Activated gamma-delta T cell treated with Interleukin-2 at 50 U/mL for 16 hours (primary cell): Measurements from ENCODE around the gene NPHP1.
"Not testable (repeated sequence)": the region's sequence is repeated elsewhere in the genome, so short reads cannot be mapped to it uniquely, and the experiment has no call there.

ENCODE experiments used
- DNase-seq: peaks from one replicate; pipeline ENCODE4 v3.0.0-alpha.2; 2020

Gene NPHP1

GRCh38 chr2:110126086-110126773 lies 78.6 kb downstream of the NPHP1 start:
- DNase-seq = no peak

- DNase-seq = no peak
Observed at GRCh38 chr2:110124939-110125691, 79.7 kb downstream of the NPHP1 start.

GRCh38 chr2:110124038-110124825 lies 80.6 kb downstream of the NPHP1 start:
- DNase-seq = no peak

- no peak for DNase-seq
Observed at GRCh38 chr2:110121592-110121991, 83.2 kb downstream of the NPHP1 start.

- DNase-seq = no peak
Observed at GRCh38 chr2:110121052-110121334, 83.8 kb downstream of the NPHP1 start.

- DNase-seq = no peak
Observed at GRCh38 chr2:110120171-110121051, 84.4 kb downstream of the NPHP1 start.

GRCh38 chr2:110116033-110116710 lies 88.6 kb downstream of the NPHP1 start:
- DNase-seq = no peak

DNA sequence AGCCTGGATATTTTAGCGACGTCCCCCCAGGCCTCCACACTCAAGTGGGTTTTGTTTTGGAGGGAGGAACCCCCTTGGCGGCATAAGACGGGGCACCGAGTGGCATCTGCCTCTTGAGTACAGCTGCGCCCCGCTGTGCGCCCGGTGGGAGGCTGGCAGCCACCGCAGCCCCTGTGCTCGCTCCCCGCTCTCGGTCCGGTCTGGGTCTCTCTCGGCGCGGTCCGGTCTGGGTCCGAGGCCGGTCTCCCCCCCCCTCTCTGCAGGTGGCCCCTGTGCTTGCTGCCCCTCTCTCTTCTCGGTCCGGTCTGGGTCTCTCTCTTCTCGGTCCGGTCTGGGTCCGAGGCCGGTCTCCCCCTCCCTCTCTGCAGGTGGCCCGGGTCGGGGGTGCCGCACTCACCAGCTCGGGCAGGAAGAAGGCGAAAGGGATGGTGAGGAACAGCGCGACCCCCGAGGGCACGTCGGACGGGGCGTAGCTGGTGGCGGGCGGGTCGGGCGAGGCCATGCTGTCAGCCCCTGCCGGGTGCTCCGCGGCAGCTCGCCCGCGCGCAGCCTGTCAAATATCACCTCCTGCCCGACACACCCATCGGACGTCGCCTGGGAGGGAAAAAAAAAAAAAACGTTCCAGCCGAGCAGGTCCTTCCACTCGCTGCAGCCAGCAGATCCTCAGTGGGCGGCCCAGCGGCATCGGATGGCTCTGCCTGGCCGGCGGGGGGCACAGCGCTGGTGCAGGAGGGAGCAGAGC lies 89.4 kb downstream of the NPHP1 start, which contains the start of gene MALL:
Gene MALL, minus strand, starts transcription at position 532 of the 742 bp plus-strand sequence. Its CDS starts 30 bp downstream, at position 502.
- DNase-seq = no peak

- DNase-seq = no peak
Observed at GRCh38 chr2:110114831-110115255, 90.0 kb downstream of the NPHP1 start.

DNA sequence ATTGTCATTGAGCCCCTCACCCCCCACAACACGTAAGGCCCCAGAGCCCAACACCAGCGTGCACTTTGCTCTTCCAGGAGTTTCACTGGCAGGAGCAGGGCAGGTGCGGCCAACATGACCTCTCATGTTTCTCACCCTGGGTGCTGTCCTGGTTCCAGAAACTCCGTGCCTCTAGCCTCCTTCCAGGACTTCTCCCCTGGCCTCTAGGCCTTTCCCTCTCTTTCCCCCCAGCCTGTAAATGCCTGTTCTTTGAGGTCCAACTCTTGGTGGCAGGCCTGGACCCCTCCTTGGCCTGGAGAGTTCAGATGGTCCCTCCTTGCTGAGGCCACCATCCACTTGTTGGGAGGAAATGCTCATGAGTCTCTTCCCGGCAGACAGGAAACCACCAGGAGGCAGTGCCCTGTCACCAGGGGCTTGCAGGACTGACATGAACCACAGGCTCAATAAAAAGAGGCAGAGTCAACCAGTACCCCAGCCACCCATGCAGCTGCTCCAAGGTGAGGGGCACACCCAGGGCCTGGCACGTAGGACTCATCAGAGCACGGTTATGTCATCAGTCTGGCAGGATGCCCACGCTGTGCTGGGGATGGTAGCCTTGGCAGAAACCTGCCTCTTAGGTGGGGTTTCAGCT lies 90.7 kb downstream of the NPHP1 start:
- DNase-seq = no peak

- DNase-seq = not testable (repeated sequence)
Observed at GRCh38 chr2:110108291-110108690, 96.5 kb downstream of the NPHP1 start.

GRCh38 chr2:110107092-110108079 lies 97.4 kb downstream of the NPHP1 start:
- no peak for DNase-seq

GRCh38 chr2:110106642-110107041 lies 98.2 kb downstream of the NPHP1 start:
- no peak for DNase-seq

DNA sequence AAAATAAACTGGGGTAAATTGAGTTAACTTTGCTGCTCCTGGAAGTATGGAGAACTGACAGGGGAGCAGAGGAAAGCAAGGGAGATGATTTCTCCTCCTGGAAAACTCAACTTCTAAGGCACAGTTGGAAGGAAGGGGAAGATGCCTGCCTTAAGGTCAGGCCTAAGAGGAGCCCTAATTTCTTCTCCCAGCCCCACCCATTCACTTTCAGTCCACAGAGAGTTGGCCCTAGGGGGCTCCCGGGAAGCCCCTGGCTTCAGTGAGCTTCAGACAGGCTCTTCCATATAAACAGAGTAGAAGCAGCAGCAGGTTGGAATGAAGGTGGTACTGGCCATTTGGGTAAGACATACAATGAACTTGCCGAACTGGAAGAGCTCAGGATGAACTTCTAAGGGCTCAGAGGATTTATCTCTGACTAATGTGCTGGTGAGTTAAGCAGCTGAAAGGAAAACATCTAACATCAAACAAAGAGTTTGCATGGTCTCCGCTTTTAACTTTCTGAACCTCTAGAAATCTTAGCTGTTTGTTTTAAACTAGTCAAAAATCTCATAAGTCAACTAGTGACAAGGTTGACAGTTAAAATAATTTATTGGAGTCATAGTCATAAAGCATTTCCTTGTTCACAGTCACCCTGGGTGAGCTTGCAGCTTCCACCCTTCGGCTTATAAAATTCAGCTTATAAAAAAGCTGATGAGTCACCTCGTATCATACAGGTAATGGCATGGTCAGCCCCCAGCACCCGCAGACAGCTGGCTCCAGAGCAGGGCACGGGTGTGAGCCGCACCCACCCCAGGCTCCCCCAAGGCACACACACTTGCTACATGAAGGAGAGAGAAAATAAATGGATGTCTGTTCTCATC lies 99.0 kb downstream of the NPHP1 start:
- no peak for DNase-seq

GRCh38 chr2:110105183-110105582 lies 99.6 kb downstream of the NPHP1 start:
- no peak for DNase-seq

DNA sequence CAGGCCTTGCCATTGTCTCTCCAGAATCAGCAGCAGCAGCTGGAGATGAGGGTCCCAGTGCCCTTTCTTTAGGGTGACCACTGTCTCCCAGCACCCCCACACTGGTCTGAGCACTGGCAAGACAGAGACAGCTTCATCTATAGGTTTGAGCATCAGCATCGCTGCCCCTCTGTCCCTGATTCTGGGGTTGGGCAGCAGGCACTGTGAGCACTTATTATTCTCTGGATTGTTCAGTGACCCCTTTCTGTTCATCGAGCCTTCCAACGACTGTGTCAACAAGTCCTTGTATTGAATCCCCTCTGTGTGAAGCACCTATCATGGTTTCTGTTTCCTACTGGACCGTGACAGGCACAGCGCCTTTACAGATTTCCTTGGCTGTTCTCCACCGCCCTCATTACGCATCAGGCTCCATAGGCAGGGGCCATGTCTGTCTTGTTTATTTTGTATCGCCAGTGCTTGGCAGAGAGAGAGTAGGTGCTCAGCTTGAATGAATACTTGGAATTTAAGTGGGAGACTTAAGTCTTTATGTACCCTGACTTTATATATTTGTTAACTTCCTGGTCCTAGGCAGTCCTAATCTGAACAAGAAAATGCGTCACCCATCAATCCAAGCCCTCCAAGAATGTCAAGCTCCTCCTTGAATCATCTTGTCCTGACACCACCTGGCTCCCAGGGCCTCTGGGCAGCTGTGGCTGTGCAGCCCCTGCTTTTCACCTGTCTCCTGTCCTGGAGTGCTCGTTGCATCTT lies 100.6 kb downstream of the NPHP1 start:
- no peak for DNase-seq

DNA sequence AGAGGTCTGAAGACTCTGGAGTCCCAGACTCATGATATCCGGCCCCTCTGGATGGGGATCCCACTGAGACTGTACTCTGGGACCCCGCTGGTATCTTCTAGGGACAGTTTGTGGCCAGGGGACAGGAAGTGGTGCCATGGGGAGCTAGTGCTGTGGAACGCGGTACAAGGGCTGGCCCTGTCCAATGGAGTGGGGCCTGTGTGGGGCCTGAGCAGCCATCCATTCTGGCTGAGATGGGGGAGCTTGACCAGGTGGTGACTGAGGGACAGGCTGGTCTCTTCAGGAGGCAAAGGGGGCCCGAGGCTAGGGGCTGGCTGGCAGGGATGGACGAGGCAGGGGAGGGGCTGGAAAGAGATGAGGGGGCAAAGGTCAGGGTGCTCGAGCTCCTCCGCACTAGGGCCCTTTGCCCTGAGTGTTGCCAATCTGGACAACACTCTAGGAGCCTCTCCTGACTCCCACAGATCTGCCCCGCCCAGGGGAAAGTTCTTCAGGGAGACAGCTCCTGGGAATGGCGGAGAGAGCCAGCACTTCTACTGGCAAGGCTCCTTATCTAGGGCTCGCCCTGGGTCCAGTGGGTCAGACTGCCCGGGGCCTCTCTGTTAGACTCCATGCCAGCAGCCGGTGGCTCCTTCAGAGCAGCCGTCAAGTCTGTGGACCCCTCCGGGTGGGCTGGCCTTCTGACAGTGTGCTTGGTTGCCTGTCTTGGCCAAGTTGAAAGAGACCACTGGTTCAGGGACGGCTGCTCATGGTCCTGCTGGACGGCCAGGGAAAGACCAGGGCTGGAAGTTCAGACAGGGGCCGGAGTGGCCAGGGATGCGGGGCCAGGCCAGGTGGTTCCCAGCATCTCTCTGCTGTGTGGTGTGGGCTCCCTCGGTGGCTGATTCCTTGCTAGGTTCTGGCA lies 101.5 kb downstream of the NPHP1 start:
- DNase-seq = no peak
